ENCODE measurements around the gene NHSL1. TPM values are rescaled to one million over a fixed set of nuclear protein-coding genes. Genes with fewer than 3 reads are reported as not detected.
"Not testable (repeated sequence)": the region's sequence is repeated elsewhere in the genome, so short reads cannot be mapped to it uniquely, and the experiment has no call there.

Gene NHSL1
- total and polyA plus RNA-seq, 9 donors: 0.84 to 7.1 (median 2.6) TPM

DNA sequence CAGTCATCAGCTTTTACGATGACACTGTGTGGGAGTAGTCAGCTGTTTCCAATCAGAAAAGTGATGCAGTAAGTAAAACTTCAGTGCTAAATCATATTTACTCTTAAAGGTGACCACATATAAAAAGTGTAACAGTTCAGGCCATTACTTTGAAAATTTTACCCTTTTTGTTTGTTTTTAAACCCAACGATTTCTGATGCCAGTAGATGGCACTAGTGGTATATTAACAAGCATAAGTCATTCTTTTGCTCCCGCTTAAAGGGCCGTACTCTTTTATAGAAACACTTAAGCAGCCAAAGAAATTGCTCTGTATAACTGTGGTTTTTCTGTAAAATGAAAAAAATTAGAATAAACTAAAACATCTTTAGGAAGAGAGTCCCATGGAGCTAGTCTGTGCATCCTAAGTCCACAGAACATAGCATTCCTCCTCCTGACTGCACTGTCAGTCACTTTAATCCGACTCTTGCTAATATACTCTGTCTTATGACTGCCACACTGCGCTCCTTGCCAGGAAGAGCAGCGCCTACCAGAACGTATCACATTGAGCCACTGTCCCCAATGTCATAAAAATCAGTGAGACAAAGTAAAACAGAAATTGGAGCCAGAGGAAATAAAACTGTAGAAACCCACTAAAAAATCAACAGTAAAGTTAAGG, 70.2 kb downstream of the NHSL1 start:
- intact Hi-C loops (cut with DNase I): loop anchor here in 1 of 4 donors (10.0 kb wide), 1 partner anchor 336 kb away; no protein-coding TSS in a partner anchor
- 40 to 45% (median 41%) methylated on average over 8 of the region's 8 CpGs for WGBS, 3 donors
- TF ChIP-seq CTCF (IDR thresholded peaks at IDR 0.05) (peak in 2 of 3 donors; percentile 29 to 37), EP300 (IDR thresholded peaks at IDR 0.05) (no peak), POLR2A (IDR thresholded peaks at IDR 0.05) (no peak)
- no peak for DNase-seq
- Histone ChIP-seq H3K4me3 (no peak overlapping the region), H3K27me3 (no peaks in the 10 kb centered on the region), H3K27ac (no peak overlapping the region), H3K9me3 (no peaks in the 10 kb centered on the region), H3K36me3 (no peaks in the 10 kb centered on the region), H3K4me1 (ENCODE audit: insufficient read depth) (no peaks in the 10 kb centered on the region)

DNA sequence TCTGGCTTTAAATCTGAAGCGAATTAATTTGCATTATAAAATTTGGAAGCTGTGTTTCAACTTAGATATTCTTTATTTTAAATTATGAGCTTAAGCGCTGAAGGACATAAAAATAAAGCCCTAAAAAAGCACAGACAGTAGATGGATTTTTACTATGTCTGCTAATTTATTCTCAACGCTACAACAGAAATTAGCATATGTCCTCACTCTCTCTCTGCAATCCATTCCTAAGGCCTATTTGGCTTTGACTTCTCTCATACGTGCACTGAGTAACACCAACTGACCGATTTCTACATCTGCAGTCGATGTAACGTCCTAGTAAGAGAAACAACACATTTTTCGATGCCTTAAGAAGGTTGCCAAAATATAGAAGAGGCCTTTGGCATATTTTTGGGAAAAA, 71.6 kb downstream of the NHSL1 start:
- TF ChIP-seq EP300 (IDR thresholded peaks at IDR 0.05) (no peak), POLR2A (IDR thresholded peaks at IDR 0.05) (no peak), CTCF (IDR thresholded peaks at IDR 0.05) (no peak)
- H3K4me1 ChIP-seq (ENCODE audit: insufficient read depth): no peaks in the 10 kb centered on the region
- intact Hi-C loops (cut with DNase I): loop anchor here in 1 of 4 donors (10.0 kb wide), 1 partner anchor 337 kb away; no protein-coding TSS in a partner anchor
- no peaks in the 10 kb centered on the region for H3K9me3 ChIP-seq
- H3K36me3 ChIP-seq: no peaks in the 10 kb centered on the region
- H3K27me3 ChIP-seq: no peaks in the 10 kb centered on the region
- 84 to 87% (median 85%) methylated on average over 8 of the region's 8 CpGs for WGBS, 3 donors
- no peak for DNase-seq
- no peak overlapping the region for H3K4me3 ChIP-seq
- no peak overlapping the region for H3K27ac ChIP-seq

DNA sequence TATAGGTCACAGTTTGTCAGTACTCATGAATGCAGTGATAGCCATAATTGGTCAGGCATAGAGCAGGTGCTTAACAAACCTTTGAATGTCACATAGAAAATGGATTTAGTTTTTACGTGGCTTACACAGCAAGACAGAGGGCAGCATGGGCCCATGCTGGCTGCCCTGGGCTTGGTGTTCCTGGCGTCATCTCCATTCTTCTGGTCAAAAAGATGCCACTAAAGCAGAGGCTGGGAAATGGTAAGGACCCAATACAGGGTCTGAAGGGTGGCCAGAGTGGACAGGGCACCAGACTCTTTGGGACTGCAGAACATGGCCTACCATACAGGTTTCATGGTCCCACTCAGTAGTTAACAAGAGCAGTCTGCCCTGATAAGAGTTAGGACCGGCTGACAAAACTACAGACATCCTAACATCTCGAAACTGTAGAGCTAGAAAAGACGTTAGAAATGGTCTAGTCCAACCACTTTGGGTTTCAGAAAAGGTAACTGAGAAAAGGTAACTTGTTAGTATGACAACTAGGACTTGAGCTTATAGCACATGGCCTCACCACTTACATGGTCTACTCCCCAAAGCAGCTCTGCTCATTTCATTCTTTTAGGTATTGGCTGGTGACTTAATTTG, 72.7 kb downstream of the NHSL1 start:
- H3K36me3 ChIP-seq: no peaks in the 10 kb centered on the region
- H3K9me3 ChIP-seq: no peaks in the 10 kb centered on the region
- no peak overlapping the region for H3K4me3 ChIP-seq
- no peak for DNase-seq
- no peaks in the 10 kb centered on the region for H3K27me3 ChIP-seq
- intact Hi-C loops (cut with DNase I): loop anchor here in 1 of 4 donors (10.0 kb wide), 1 partner anchor 338 kb away; no protein-coding TSS in a partner anchor
- WGBS, 3 donors: 86 to 90% (median 89%) methylated on average over 5 of the region's 5 CpGs
- H3K27ac ChIP-seq: no peak overlapping the region
- no peaks in the 10 kb centered on the region for H3K4me1 ChIP-seq (ENCODE audit: insufficient read depth)
- no peak for TF ChIP-seq POLR2A (IDR thresholded peaks at IDR 0.05)
- TF ChIP-seq EP300 (IDR thresholded peaks at IDR 0.05): no peak
- no peak for TF ChIP-seq CTCF (IDR thresholded peaks at IDR 0.05)

GRCh38 chr6:138425256-138425655, 74.0 kb downstream of the NHSL1 start:
- 89 to 92% (median 89%) methylated on average over 7 of the region's 7 CpGs for WGBS, 3 donors
- not testable (repeated sequence) for DNase-seq; H3K36me3 ChIP-seq; H3K27ac ChIP-seq; H3K27me3 ChIP-seq; H3K9me3 ChIP-seq; H3K4me1 ChIP-seq (ENCODE audit: insufficient read depth); H3K4me3 ChIP-seq
- intact Hi-C loops (cut with DNase I): loop anchor here in 1 of 4 donors (10.0 kb wide), 1 partner anchor 340 kb away; no protein-coding TSS in a partner anchor

All from ovary (tissue), 9 donors.